ENCODE data around the gene KCNIP3.
"Not testable (repeated sequence)": the region's sequence is repeated elsewhere in the genome, so short reads cannot be mapped to it uniquely, and the experiment has no call there.

The KCNIP3 gene

DNA sequence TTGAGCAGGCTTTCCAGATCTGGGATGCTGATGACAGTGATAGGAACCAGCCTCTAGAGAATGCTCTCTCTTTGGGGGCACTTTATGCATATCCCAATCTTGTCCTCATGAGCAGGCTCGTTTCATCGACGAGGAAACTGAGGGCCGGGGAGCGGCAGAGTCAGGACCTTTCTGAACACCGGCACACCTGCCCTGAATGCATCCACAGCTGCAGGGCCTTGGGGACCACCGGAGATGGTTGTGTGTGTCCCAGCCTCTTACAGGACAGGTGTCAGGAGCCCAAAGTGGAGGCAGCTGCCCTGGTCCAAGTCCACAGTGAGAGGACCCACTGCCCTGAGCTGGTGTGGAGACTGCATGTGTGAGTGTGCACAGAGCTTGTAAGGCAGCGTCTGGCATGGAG, 57.8 kb downstream of the KCNIP3 start:
- Histone ChIP-seq H3K27me3 (ENCODE audit: control insufficient read depth, insufficient read depth, low read length) (no peaks in the 10 kb centered on the region), H3K9me3 (ENCODE audit: control insufficient read depth, insufficient read depth, low read length) (no peaks in the 10 kb centered on the region)
- WGBS (ENCODE audit: insufficient coverage, insufficient read length), result no CpG with 5 or more reads among the region's 8 CpGs

DNA sequence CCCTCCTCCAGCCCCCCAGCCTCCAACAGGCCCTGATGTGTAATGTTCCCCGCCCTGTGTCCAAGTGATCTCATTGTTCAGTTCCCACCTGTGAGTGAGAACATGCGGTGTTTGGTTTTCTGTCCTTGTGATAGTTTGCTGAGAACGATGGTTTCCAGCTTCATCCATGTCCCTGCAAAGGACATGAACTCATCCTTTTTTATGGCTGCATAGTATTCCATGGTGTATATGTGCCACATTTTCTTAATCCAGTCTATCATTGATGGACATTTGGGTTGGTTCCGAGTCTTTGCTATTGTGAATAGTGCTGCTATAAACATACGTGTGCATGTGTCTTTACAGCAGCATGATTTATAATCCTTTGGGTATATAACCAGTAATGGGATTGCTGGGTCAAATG, 58.3 kb downstream of the KCNIP3 start:
- DNase-seq (ENCODE audit: low read depth, low spot score); H3K27me3 ChIP-seq (ENCODE audit: control insufficient read depth, insufficient read depth, low read length); H3K36me3 ChIP-seq (ENCODE audit: control insufficient read depth, insufficient read depth, low read length); H3K4me3 ChIP-seq (ENCODE audit: low read length); H3K27ac ChIP-seq (ENCODE audit: low read length); H3K4me1 ChIP-seq (ENCODE audit: control insufficient read depth, insufficient read depth, low read length); H3K9me3 ChIP-seq (ENCODE audit: control insufficient read depth, insufficient read depth, low read length): not testable (repeated sequence)
- no CpG with 5 or more reads among the region's 5 CpGs for WGBS (ENCODE audit: insufficient coverage, insufficient read length)

More for the DNA sequence above, 57.8 kb downstream of the KCNIP3 start:
- DNase-seq (ENCODE audit: low read depth, low spot score), result no peak
- no peaks in the 10 kb centered on the region for H3K4me1 ChIP-seq (ENCODE audit: control insufficient read depth, insufficient read depth, low read length)
- no peak overlapping the region for H3K4me3 ChIP-seq (ENCODE audit: low read length)
- no peak overlapping the region for H3K27ac ChIP-seq (ENCODE audit: low read length)
- no peaks in the 10 kb centered on the region for H3K36me3 ChIP-seq (ENCODE audit: control insufficient read depth, insufficient read depth, low read length)

DNA sequence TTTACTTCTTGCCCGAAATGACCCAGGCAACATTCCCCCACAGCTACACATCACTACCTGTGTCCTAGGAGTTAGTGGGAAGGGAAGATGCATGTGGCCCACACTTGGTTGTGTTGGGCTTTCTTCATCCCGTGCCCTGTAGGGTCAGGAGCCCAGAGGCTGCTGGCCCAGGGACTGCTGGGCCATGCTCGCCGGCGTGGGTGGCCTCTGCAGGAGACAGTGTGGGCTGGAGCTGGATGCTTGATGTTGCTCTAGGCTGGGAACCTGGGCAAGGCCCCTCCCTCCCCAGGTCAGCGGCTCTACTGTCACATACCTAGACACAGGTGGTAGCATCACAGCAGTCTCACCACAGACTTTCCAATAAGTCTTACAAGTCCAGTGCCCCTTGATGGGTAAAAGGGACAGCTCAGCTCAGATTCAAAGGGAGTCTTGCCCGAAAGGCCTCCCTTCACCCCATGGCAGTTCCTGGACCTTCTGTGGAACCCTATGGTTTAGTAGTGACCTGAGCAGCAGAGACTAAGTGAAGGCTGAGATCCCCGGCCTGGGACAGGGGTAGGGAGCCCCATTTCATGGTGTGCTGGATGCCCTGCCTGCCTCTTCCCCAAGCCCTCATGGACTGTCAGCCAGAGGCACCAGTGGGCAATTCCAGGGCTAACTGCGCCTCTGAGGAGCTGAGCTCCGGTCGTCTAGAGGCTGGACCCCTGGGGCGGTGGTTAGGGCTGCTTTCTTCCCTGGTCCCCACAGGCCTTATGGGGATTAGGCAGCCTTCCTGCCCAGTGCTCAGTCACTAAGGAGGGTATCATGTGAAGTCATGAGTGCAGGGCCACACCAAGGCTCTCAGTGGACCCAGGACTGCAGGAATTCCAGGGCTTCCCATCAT, 59.9 kb downstream of the KCNIP3 start:
- no peaks in the 10 kb centered on the region for H3K9me3 ChIP-seq (ENCODE audit: control insufficient read depth, insufficient read depth, low read length)
- WGBS (ENCODE audit: insufficient coverage, insufficient read length), result no CpG with 5 or more reads among the region's 12 CpGs
- no peak for DNase-seq (ENCODE audit: low read depth, low spot score)
- no peaks in the 10 kb centered on the region for H3K27me3 ChIP-seq (ENCODE audit: control insufficient read depth, insufficient read depth, low read length)
- no peaks in the 10 kb centered on the region for H3K36me3 ChIP-seq (ENCODE audit: control insufficient read depth, insufficient read depth, low read length)
- H3K27ac ChIP-seq (ENCODE audit: low read length), result no peak overlapping the region
- no peak overlapping the region for H3K4me3 ChIP-seq (ENCODE audit: low read length)
- H3K4me1 ChIP-seq (ENCODE audit: control insufficient read depth, insufficient read depth, low read length), result no peaks in the 10 kb centered on the region

DNA sequence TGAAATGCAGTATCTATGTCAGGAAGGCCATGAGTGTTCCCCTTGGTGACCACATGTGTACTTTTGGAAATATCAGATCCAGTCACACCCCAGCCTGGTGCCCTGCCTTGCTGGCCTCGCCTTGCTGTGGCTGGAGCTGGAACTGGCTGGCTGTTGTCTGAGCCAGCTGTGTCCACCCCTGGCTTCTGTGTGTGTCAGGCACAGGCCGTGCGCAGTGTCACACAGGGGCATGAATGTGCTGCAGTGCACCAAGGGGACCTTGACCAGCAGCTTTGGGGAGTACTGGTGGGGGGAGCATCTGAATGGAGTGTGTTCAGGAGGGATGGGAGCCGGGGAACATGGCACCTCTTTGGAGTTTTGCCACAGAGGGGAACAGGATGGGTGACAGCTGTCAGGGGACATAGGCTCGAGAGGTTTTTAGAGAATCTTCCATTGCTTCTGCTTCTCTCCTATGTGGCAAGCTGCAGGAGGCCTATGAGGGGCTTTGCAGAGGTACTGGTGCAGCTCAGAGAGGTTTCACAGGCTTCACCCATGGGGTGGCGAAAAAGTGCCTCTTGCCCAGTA, 60.7 kb downstream of the KCNIP3 start:
- no peak for DNase-seq (ENCODE audit: low read depth, low spot score)
- no CpG with 5 or more reads among the region's 6 CpGs for WGBS (ENCODE audit: insufficient coverage, insufficient read length)
- H3K4me1 ChIP-seq (ENCODE audit: control insufficient read depth, insufficient read depth, low read length), result no peaks in the 10 kb centered on the region
- no peak overlapping the region for H3K4me3 ChIP-seq (ENCODE audit: low read length)
- no peaks in the 10 kb centered on the region for H3K27me3 ChIP-seq (ENCODE audit: control insufficient read depth, insufficient read depth, low read length)
- no peaks in the 10 kb centered on the region for H3K9me3 ChIP-seq (ENCODE audit: control insufficient read depth, insufficient read depth, low read length)
- H3K36me3 ChIP-seq (ENCODE audit: control insufficient read depth, insufficient read depth, low read length), result no peaks in the 10 kb centered on the region
- no peak overlapping the region for H3K27ac ChIP-seq (ENCODE audit: low read length)

DNA sequence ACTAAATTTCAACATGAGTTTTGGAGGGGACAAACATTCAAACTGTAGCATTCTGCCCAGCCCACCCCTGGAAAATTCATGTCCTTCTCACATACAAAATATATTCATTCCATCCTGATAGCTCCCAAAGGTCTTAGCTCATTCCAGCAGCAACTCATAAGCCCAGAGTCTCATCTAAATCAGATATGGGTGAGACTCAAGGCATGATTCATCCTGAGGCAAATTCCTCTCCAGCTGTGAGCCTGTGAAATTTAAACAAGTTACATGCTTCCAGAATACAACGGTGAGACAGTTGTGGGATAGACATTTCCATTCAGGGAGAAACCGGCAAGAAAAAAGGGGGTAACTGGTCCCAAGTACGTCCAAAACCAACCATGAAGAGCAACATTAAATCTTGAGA, 61.9 kb downstream of the KCNIP3 start:
- WGBS (ENCODE audit: insufficient coverage, insufficient read length), result no CpG with 5 or more reads among the region's 3 CpGs
- Histone ChIP-seq H3K27ac (ENCODE audit: low read length) (no peak overlapping the region), H3K4me3 (ENCODE audit: low read length) (no peak overlapping the region), H3K4me1 (ENCODE audit: control insufficient read depth, insufficient read depth, low read length) (no peaks in the 10 kb centered on the region), H3K9me3 (ENCODE audit: control insufficient read depth, insufficient read depth, low read length) (no peaks in the 10 kb centered on the region), H3K36me3 (ENCODE audit: control insufficient read depth, insufficient read depth, low read length) (no peaks in the 10 kb centered on the region), H3K27me3 (ENCODE audit: control insufficient read depth, insufficient read depth, low read length) (no peaks in the 10 kb centered on the region)
- no peak for DNase-seq (ENCODE audit: low read depth, low spot score)

DNA sequence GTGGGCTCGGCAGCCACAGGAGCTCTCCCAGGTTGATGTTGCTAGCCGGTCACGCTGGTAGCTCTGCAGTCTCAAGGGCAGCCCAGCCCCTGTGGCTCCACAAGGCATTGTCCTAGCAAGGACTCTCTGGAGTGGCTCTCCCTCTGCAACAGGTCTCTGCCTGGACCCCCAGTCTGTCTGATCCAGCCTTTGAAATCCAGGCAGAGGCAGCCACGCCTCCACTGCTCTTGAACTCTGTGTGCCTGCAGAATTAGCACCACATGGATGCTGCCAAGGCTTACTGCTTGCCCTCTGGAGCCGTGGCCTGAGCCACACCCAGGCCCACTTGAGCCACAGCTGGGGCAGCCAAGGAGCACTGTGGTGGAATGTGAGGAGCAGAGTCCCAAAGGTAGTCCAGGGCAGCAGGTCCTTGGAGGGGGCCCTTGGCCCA, 62.4 kb downstream of the KCNIP3 start:
- Histone ChIP-seq H3K27ac (ENCODE audit: low read length) (no peak overlapping the region), H3K9me3 (ENCODE audit: control insufficient read depth, insufficient read depth, low read length) (no peaks in the 10 kb centered on the region), H3K36me3 (ENCODE audit: control insufficient read depth, insufficient read depth, low read length) (no peaks in the 10 kb centered on the region), H3K27me3 (ENCODE audit: control insufficient read depth, insufficient read depth, low read length) (no peaks in the 10 kb centered on the region), H3K4me3 (ENCODE audit: low read length) (no peak overlapping the region), H3K4me1 (ENCODE audit: control insufficient read depth, insufficient read depth, low read length) (no peaks in the 10 kb centered on the region)
- no peak for DNase-seq (ENCODE audit: low read depth, low spot score)
- WGBS (ENCODE audit: insufficient coverage, insufficient read length), result no CpG with 5 or more reads among the region's 5 CpGs

DNA sequence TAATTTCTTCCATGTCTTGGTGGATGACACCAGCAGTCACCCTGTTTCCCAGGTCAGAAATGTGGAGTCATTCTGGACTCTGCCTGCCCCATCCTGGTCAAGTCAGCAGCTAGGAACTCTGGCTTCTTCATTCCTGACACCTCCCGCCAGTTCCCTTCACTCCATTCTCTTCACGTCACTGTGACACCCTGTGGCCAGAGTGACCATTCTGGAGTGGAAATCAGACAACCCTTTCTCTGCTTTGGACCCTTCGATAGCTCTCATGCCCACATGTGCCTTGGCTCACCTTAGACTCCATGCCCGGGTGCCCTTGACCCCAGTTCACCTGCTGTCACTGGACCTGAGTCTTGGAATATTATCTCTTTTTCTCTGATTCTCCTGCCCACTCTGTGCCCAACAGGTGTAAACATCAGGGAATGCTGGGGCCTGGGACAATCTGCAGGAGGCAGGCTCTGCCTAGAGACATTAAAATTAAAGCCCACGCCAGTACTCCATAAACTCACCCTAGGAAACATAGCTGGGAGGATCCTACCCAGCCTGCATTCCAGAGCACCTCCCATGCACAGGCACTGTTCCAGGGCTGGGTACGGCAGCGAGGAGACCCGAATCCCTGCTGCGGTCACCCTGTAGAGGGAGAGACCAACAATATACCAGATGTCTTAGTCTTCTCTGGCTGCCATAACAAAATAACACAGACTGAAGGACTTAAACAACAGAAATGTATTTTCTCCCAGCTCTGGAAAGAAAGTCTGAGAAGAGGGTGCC, 64.3 kb downstream of the KCNIP3 start:
- Histone ChIP-seq H3K27me3 (ENCODE audit: control insufficient read depth, insufficient read depth, low read length) (no peaks in the 10 kb centered on the region), H3K4me3 (ENCODE audit: low read length) (no peak overlapping the region), H3K4me1 (ENCODE audit: control insufficient read depth, insufficient read depth, low read length) (no peaks in the 10 kb centered on the region), H3K27ac (ENCODE audit: low read length) (no peak overlapping the region), H3K36me3 (ENCODE audit: control insufficient read depth, insufficient read depth, low read length) (no peaks in the 10 kb centered on the region), H3K9me3 (ENCODE audit: control insufficient read depth, insufficient read depth, low read length) (no peaks in the 10 kb centered on the region)
- no peak for DNase-seq (ENCODE audit: low read depth, low spot score)
- no CpG with 5 or more reads among the region's 9 CpGs for WGBS (ENCODE audit: insufficient coverage, insufficient read length)

DNA sequence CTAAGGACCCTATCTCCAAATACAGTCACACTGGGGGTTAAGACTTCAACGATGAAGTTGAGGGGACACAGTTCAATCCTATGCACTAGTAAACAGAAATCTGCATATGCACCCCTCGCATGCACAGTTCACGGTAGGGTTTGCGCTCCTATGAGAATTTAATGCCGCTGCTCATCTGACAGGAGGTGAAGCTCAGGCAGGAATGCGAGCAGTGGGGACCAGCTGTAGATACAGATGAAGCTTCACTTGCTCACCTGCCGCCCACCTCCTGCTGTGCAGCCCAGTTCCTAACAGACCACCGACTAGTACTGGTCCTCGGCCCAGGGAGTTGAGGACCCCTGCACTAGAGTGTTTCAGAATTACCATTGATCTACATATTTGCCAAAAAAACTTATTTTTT, 65.3 kb downstream of the KCNIP3 start:
- H3K4me1 ChIP-seq (ENCODE audit: control insufficient read depth, insufficient read depth, low read length), result no peaks in the 10 kb centered on the region
- H3K27ac ChIP-seq (ENCODE audit: low read length), result no peak overlapping the region
- H3K9me3 ChIP-seq (ENCODE audit: control insufficient read depth, insufficient read depth, low read length), result no peaks in the 10 kb centered on the region
- H3K4me3 ChIP-seq (ENCODE audit: low read length), result no peak overlapping the region
- WGBS (ENCODE audit: insufficient coverage, insufficient read length), result no CpG with 5 or more reads among the region's 9 CpGs
- no peaks in the 10 kb centered on the region for H3K36me3 ChIP-seq (ENCODE audit: control insufficient read depth, insufficient read depth, low read length)
- no peaks in the 10 kb centered on the region for H3K27me3 ChIP-seq (ENCODE audit: control insufficient read depth, insufficient read depth, low read length)
- DNase-seq (ENCODE audit: low read depth, low spot score), result no peak

DNA sequence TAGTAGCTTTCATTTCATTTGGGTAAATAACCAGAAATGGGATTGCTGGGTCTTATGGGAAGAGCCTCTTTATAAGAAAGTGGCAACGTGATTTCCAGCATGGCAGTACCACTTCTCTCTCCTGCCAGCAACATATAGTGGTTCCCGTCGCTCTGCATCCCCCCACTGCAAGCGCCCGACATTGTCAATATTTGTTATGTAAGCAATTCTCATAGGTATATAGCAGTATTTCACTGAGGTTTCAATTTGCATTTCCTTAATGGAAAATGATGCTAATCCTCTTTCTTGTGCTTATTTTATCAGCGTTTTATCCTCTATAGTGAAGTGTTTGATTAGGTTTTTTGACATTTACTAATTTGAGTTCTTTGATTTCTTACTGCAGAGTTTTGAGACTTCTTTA, 69.4 kb downstream of the KCNIP3 start:
- no CpG with 5 or more reads among the region's 6 CpGs for WGBS (ENCODE audit: insufficient coverage, insufficient read length)
- H3K27ac ChIP-seq (ENCODE audit: low read length), result no peak overlapping the region
- H3K9me3 ChIP-seq (ENCODE audit: control insufficient read depth, insufficient read depth, low read length), result no peaks in the 10 kb centered on the region
- no peaks in the 10 kb centered on the region for H3K27me3 ChIP-seq (ENCODE audit: control insufficient read depth, insufficient read depth, low read length)
- no peaks in the 10 kb centered on the region for H3K36me3 ChIP-seq (ENCODE audit: control insufficient read depth, insufficient read depth, low read length)
- no peak overlapping the region for H3K4me3 ChIP-seq (ENCODE audit: low read length)
- H3K4me1 ChIP-seq (ENCODE audit: control insufficient read depth, insufficient read depth, low read length), result no peaks in the 10 kb centered on the region
- no peak for DNase-seq (ENCODE audit: low read depth, low spot score)

DNA sequence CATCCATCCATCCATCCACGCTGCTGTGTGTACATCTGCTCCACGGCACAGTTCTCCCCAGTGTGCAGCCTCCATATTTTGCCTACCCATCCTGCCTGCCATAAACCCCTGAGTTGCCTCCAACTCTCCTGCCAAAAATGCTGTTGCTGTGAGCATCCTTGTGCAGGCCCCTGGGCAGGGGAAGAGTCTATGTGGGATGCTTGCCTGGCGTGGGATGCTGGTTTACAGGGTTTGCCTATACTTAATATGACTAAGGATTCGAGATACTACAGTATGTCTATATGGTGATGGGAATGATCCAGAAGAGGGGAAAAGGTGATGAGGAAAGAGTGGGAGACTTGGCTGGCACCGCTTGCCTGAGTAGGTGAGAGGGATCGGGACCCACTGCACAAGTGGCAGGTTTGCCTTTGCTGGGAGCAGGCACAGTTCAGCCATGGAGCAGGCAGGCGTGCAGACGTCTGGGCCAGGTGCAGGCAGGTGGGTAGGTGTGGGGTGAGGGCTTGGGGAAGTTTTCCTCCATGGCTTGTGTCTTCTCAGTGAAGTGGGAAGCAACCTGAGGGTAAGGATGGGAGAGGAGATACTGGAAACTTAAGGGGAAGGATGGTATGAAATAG, 75.2 kb downstream of the KCNIP3 start:
- no peaks in the 10 kb centered on the region for H3K36me3 ChIP-seq (ENCODE audit: control insufficient read depth, insufficient read depth, low read length)
- H3K4me3 ChIP-seq (ENCODE audit: low read length), result no peak overlapping the region
- H3K27me3 ChIP-seq (ENCODE audit: control insufficient read depth, insufficient read depth, low read length), result no peaks in the 10 kb centered on the region
- WGBS (ENCODE audit: insufficient coverage, insufficient read length), result no CpG with 5 or more reads among the region's 8 CpGs
- no peak overlapping the region for H3K27ac ChIP-seq (ENCODE audit: low read length)
- DNase-seq (ENCODE audit: low read depth, low spot score), result no peak
- no peaks in the 10 kb centered on the region for H3K4me1 ChIP-seq (ENCODE audit: control insufficient read depth, insufficient read depth, low read length)
- no peaks in the 10 kb centered on the region for H3K9me3 ChIP-seq (ENCODE audit: control insufficient read depth, insufficient read depth, low read length)

Data from iPS DF 6.9 (cell line).